HS-5 (cell line): ENCODE results near the gene TP63.
"Not testable (repeated sequence)": the region's sequence is repeated elsewhere in the genome, so short reads cannot be mapped to it uniquely, and the experiment has no call there.

Source experiments
- DNase-seq: peaks from one replicate; pipeline ENCODE4 v3.0.0-alpha.2; 2012; ENCODE audit warnings: low read depth

The TP63 gene

DNA sequence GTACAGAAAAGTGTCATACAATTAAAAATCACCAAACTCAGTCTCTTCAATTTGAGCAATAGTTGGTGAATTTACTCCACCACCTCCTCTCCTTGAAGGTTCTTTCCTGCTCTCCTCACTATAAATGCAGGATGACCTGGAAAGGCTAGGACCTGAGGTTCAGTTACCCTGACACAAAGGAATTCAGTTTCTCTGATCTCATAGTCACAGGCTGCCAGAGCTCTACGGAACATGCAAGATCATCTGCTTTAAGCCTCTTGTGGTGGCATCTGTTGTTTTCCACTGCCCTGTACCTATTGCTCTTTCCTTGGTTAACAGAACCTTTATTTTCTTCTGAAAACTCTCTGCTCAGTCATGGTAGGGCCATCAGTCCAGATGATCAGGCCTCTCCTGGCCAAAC lies 4.9 kb upstream of the TP63 start:
- DNase-seq, result no peak

DNA sequence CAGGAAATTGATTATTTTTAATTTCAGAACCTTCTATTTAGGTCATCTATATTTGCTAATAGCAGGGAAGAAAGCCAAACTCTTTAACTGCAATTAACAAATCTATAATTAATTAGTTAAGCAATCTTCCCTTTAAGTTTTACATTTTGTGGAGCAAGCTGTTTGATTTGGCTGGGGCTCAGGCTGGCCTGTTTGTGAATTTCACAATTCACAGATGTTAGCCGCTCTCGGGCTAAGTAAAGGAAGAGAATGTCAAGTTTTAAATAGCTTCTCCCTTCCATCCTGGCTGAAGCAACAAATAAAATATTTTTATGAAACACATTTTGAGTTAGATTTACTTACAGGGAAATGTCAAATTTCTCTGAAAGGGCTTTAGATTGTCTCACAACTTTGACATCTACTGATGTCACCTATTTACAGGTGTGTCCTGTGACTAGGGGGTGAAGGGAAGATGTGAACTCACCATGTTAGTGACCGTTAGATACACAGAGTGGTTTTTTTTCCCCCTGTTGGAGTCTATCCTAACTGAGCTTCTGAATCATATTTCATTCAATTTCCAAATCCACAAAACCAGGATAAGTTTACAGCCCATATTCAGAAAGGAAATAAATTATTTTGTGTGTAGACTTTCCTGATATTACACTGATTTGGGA lies 1.3 kb upstream of the TP63 start:
- DNase-seq, result no peak

DNA sequence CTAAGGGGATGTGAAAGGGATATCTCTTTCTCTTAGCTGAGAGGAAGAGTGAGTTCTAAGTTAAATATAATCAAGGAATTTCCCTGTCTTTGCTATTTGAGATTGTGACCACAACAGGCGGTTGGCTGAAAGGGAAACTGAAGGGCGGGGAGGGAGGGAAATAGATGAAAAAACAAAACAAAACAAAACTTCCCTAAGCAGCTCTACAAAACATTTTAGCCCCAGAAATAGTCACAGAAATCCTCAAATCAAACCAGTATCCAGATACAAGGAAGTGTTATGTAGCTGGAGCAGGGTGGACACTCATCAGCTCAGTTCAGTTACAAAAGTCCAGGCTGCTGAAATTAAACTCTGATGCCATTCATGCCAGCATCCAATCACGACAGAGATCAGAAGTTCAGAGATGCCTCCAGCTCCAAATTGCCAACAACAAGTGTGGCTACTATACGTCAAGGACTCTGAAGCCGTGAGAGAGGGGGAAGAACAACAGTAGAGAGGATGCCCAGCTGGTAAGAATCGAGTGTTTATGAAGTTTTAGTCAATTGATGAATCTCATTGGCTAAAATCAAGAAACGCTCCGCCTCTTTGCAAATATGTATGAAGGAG lies 319 bp upstream of the TP63 start:
- no peak for DNase-seq

DNA sequence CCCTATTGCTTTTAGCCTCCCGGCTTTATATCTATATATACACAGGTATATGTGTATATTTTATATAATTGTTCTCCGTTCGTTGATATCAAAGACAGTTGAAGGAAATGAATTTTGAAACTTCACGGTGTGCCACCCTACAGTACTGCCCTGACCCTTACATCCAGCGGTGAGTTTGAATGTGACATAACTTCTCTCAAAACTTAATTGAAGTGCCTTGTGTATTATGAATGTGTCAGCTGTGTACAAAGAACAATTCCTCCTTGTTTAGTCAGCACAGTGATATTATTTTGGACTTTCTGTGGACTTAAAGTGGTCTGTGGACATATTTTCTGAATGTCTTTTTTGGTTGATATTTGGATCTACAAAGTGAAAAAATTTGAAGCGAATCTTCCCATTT lies 220 bp downstream of the TP63 start:
- DNase-seq, result no peak

DNA sequence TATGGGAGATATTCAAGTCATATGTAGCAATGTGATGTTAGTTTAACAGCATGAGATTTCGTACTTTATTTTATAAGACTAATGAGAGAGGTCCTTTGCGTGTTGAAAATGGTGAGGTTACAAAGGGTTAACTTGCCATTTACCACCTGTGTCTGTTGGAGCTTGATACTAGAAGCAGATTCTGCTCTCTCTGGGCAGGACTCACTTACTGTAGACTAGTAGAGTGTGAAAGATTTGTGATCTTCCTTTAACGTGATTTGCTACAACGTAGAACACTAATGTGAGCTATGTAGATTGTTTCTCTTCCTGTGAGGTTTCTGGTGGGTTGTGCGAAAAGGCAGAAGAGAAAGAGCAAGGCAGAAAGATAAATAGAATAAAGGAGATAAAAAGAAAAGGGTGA lies 1.1 kb downstream of the TP63 start:
- DNase-seq, result no peak

DNA sequence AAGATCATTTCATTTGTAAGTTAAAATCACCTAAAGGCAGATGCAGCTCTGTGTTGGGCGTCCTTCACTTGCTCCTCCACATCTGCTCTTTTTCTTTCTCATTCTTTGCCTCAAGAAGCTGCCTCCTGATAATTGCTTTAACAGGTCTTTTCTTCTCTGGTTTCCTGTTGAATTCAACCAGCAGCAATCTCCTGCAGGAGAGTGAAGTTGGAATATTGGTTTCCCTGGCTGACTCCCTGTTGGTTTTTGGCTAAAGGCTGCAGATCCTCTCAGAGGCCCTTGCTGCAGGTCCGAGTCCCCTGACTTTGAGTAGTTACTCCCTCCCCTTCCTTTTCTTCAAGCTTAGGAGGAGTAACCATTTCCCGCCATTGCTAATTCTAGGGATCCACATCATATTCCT lies 4.2 kb downstream of the TP63 start:
- DNase-seq, result no peak

DNA sequence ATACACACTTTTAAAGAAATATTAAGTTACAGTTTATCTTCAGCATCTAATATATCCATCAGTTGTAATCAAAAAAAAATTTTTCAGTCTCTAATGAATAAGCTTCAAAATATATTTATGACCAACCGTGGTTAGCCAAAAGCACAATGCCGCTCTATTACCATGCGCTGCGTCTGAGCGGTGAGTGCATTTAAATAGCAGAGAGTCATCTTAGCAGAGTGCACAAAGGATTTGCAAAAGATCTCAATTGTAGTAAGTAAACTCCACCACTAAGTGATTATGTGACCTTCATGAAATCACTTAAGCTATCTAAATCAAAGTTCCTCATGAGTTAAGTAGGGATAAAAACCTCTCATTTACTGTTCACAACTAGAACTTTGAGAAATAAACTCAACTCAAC lies 4.9 kb downstream of the TP63 start:
- DNase-seq, result no peak

DNA sequence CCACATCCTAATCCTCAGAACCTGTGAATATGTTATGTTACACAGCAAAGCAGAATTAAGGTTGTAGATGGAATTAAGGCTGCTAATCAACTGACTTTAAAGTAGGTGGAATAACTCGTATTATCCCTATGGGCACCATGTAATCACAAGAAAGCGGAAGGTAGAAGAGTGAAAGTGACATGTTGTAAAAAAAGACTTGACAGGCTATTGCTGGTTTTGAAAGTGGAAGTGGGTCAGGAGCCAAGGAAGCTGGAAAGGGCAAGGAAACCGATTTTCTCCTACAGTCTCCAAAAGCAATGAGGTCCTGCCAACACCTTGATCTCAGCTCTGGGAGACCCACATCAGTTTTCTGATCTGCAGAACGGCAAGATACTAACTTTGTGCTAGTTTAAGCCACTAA lies 6.6 kb downstream of the TP63 start:
- no peak for DNase-seq

DNA sequence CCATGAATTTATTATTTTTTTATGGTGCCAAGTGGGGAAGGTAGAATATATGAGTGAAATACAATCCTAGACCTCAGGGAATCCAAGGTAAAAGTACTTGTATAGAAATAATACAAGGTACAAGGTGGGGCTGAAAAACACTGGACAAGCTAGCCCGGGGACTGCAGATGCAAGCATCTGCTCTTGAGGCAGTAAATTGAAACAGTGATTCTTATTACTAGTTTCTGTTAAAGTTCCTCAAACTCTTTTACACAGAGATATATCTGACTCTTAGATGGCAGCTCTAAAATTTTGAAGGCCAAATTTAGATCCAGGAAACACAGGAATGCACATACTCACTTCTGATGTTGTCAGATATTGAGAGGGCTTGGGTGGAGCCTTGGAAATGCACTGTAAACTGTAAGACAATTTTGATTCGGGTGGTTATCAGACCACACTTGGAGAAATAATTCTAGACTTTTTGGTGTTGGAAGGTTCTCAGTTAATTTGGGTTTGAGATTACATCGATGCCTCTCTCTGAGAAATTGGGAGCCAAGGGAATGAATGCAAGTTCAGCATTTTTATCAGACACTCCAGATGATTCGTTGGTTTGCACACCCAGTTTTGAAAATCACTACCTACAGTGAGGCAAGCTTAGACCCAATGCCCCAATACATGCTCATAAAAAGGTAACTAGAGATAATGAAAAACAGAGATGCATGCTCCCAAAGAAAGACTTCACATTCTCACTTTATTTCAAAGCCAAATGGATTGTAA lies 7.3 kb downstream of the TP63 start:
- no peak for DNase-seq

DNA sequence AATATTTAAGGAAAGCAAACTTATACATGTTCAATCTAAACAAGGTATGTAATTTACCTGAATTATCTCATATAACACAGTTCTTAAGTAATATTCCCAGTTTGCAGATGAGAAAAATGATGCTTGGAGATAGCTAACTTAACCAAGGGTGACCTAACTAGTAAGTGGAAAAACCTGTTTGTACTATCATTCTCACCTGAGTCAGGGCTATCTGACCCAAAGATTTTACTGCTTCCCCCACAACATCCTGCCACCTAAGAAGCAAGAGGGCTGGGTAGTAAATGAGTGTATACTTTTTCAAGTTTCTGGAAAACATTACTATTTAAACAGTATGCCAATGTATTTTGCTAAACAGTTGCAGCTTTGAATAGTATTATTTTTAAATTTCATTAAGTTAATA lies 10.6 kb downstream of the TP63 start:
- no peak for DNase-seq

DNA sequence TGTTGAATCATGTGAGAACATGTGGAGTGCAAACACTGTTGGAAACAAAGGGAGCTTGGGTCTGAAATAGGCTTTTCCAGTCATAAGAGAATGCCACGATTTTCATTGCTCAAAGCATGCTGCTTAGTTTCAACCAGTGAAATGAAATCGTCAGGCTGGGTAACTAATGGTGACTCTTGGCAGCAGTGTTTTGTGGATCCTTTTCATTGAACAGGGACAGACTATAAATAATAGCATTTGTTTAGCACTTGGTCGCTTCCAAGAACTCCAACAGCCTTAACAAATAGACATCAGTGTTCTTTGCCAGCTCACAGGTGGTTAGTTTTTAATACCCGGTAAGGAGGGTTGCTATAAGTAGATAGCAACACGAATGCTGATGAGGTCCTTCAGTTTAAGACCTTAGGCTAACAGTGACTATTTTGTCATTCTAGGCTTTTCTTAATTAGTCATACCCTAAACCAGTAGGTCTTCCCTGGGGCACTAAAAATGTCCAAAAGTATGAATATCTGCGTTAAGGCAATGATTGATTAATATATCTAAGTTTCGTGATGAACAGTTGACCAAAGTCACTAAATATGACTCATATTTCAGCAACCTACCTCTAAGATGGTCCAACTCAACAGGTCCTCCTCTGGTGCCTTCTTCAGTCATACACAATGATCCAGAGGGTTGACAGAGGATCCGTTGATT lies 15.8 kb downstream of the TP63 start:
- no peak for DNase-seq

DNA sequence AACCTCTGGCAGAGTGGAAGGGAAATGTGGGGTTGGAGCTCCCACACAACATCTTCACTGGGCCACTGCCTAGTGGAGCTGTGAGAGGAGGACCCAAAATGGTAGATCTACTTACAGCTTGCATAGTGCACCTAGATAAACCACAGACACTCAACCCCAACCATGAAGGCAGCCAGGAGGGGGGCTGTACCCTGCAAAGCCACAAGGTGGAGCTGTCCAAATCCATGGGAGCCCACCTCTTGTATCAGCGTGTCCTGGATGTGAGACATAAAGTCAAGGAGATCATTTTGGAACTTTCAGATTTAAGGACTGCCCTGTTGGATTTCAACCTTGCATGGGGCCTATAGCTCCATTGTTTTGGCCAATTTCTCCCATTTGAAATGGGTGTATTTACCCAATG lies 20.9 kb downstream of the TP63 start:
- DNase-seq, result no peak

DNA sequence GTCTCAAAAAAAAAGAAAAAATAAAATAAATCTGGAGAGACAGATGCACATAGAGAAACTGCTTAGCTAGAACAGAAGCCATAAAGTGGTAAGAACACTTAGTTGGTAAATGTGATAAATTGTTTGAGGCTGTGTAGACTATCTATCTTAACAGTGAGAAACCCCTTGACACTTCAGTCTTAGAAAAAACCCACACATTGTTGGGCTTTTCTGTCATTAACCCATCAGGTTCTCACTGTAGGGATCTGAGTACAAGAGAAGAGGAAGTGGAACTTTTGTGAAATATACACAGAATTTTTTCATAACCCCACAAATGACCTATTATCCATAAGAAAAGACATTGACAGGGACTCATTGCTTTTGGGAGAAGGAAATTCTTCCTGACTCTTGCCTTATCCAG lies 24.4 kb downstream of the TP63 start:
- DNase-seq, result no peak

DNA sequence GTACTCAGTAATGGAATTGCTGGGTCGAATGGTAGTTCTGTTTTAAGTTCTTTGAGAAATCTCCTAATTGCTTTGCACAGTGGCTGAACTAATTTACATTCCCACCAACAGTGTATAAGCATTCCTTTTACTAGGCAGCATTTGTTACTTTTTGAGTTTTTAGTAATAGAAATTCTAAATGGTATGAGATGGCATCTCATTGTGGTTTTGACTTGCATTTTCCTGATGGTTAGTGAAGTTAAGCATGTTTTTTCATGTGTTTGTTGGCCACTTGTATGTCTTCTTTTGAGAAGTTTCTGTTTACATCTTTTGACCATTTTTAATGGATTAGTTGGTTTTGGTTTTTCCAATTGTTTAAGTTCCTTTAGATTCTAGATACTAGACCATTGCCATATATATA lies 28.4 kb downstream of the TP63 start:
- no peak for DNase-seq

DNA sequence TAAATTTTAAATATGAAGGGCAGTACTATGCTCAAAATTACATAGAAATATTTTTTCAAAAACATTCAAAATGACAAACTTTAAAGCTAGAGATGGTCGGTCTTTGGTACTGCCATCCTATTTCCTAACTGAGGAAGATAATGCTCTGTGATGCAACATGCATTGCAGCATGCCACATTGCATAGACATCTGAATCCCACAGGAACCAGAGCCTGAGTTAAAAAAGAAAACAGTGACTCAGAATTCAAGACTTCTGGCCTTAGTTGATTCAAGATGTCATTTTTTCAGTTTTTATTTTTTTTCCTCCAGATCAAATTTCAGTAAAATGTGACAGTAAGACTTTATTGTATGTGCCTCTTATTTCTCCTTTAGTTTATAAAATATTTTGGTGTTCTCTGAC lies 33.1 kb downstream of the TP63 start:
- DNase-seq, result peak; percentile 92

DNA sequence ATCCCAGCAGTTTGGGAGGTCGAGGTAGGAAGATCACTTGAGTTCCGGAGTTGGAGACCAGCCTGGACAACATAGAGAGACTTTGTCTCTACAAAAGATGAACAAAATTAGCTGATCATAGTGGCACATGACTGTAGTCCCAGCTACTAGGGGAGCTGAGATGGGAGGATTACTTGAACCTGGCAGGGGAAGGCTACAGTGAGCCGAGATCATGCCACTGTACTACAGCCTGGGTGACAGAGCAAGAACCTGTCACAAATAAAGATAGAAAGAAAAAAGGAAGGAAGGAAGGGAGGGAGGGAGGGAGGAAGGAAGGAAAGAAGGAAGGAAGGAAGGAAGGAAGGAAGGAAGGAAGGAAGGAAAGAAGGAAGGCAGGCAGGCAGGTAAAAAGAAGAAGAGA lies 41.2 kb downstream of the TP63 start:
- DNase-seq, result not testable (repeated sequence)

DNA sequence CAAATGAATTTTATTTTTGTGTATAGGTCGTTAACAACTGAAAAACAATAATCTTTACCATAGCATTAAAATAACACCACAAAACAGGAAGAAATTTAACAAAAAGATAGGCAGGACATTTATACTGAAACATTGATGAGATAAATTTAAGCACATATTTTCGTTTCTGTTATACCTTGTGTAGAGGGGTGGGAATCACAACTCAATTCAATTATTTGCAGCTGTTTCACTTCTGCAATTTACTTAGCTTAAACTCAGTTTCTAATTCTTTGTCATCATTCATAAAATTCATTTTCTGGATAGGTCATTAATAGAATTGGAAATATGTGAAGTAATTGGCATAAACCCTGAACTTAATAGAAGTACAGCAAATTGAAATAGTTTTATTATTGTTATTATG lies 42.3 kb downstream of the TP63 start:
- DNase-seq, result no peak

DNA sequence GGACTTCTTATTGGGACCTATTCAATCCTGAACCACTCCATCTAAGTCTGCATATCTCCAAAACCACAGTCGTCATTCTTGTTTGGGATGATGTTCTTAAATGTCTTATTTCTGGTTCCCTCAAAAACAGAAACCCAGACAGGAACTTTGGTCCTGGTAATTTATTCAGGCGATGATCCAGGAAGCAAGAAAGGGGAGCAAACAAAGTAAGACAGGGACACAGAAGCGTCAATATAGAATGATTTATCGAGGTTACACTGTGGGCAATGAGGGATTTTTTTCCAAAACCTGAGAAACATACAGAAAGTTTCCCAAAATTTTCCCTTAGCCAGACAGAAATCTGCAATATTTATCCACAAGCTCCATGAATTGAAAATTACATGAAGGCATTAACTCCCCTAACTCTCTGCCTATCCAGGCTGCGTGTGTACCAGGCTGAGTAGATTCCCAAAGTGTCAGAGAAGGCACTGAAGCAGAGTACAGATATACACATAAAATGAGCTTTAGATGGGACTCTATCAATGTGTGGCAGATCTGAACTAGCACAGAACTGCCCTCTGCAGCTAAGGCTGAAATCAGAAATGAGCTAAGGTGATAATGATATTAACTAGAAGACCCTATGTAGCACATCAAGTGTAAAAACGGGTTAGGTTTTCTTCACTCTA lies 43.2 kb downstream of the TP63 start:
- DNase-seq, result no peak

DNA sequence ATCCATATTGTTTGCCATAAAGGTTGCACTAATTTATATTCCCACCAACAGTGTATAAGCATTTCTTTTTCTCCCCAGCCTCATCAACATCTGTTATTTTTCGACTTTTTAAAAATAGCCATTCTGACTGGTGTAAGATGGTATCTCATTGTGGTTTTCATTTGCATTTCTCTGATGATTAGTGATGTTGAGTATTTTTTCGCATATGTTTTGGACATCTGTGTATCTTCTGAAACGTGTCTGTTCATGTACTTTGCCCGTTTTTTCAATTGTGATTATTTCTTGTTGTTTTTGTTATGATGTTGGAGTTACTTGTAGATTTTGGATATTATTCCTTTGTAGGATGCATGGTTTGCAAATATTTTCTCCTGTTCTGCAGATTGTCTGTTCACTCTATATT lies 46.5 kb downstream of the TP63 start:
- DNase-seq, result no peak

DNA sequence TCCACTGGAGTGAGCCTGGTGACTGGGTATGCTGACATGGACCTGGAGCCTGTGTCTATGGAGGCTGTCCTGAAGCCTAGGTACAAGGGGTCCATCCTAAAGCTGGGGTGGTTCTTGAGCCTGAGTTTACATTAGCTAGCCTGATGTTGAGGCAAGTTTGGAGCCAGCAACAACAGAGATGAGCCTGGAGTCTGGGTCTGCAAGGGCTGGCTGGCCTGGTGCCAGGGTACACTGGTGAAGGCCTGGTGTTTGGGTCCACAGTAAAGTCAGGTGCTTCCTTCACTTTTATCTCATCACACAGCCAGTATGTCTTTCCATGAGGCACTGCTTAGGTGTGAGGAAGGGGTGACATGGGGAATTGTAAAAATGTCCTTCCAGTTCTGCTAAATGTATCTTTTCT lies 49.5 kb downstream of the TP63 start:
- no peak for DNase-seq

DNA sequence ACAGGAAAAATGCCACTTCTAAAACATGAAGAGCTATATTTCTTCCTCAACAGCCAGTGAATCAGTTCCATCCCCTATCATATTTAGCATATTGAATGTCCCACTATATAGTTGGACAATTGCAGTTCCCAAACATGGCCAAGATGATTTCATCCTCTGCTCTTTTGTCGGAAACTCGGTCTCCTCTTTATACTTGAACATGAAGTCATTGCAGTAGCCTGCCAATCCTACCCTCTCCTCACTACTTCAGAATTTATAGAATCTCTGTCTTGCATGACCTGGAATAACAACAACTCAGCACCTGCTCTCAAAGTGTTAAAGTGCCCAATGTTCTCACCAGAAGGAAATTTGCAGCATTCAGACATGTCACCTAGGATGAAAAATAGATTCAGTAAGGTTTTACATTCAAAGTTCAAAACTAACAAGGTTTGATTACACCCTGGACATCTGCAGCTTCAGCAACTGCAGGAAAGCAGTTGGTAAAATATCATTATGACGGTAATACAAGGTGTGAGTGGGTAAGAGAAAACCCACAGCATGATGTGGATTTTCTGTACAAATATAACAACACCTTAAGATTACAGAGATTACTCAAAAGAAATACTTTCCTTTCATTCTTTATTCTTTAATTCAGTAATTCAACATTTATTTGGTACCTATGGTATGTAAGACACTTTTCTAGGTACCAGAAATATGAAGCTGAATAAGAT lies 52.5 kb downstream of the TP63 start:
- no peak for DNase-seq

DNA sequence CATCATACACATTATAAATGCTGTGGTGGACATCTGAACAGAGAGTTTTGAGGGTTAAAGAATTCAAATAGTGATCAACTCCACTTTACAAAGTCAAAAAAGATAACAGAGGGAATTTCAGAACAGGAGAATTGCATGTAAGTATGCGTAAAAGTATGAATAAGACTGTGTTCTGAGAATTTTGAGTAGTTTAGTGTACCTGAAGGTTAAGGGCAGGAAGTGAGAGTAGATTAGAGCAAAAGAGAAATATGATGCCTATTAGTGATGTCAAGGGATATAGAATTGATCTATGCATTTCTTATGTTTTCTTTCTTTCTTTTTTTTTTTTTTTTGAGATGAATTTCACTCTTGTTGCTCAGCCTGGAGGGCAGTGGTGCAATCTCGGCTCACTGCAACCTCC lies 53.1 kb downstream of the TP63 start:
- no peak for DNase-seq
